Tibial nerve (tissue), 4 donors: ENCODE results near the gene MTCH1. TPM values are rescaled to one million over a fixed set of nuclear protein-coding genes. Genes with fewer than 3 reads are reported as not detected.
A peak's percentile ranks its signal among the peaks of the same experiment; 100 is the strongest.

Source experiments
- DNase-seq, 2 donors: peaks; one replicate each; pipeline ENCODE4 v3.0.0-alpha.2; 2019; ENCODE audit warnings: low spot score in 2 of 2
- H3K27ac ChIP-seq, 4 donors: fragments of 200-600 bp; sonication (generic) in 3 of 4; one replicate each; pipeline ENCODE4 v1.5.1; 2017 to 2019; ENCODE audit warnings: mild to moderate bottlenecking in 1 of 4
- H3K27me3 ChIP-seq, 2 donors: fragments of 200-600 bp; sonication (generic) in 1 of 2; one replicate each; pipeline versions ENCODE4 v1.5.1 to v1.6.0; 2017 to 2019
- H3K36me3 ChIP-seq, 3 donors: fragments of 200-600 bp; sonication (generic); one replicate each; pipeline ENCODE4 v1.5.1; 2018 to 2019
- H3K4me1 ChIP-seq, 4 donors: fragments of 200-600 bp; sonication (generic) in 3 of 4; one replicate each; pipeline ENCODE4 v1.5.1; 2017 to 2019
- H3K4me3 ChIP-seq, 4 donors: fragments of 200-600 bp; sonication (generic) in 3 of 4; one replicate each; pipeline ENCODE4 v1.5.1; 2017 to 2019; ENCODE audit warnings: mild to moderate bottlenecking in 1 of 4, moderate library complexity in 1 of 4
- H3K9me3 ChIP-seq, 4 donors: fragments of 200-600 bp; sonication (generic) in 3 of 4; one replicate each; pipeline ENCODE4 v1.5.1; 2017 to 2019
- CTCF ChIP-seq, 5 experiments: fragments of 200-600 bp in 3 of 5; fragments of 450-650 bp in 2 of 5; sonication (generic) in 3 of 5; IDR thresholded peaks; one replicate each; pipeline ENCODE4 v1.5.1; 2016 to 2019; ENCODE audit warnings: antibody characterized with exemption in 5 of 5, mild to moderate bottlenecking in 3 of 5, moderate library complexity in 2 of 5
- EP300 ChIP-seq, 2 donors: sonication (generic); formaldehyde crosslinking; IDR thresholded peaks; one replicate each; pipeline ENCODE4 v1.6.1; 2017; ENCODE audit warnings: antibody characterized with exemption in 2 of 2, mild to moderate bottlenecking in 1 of 2
- POLR2A ChIP-seq, 2 donors: fragments of 450-650 bp; IDR thresholded peaks; one replicate each; pipeline ENCODE4 v1.6.1; 2017; ENCODE audit warnings: antibody characterized with exemption in 2 of 2, mild to moderate bottlenecking in 2 of 2, moderate library complexity in 2 of 2
- WGBS, 2 donors: methylation state at CpG; one replicate each; pipeline ENCODE4 v1.1.5; 2018; 5-methylcytosine and 5-hydroxymethylcytosine counted together
- total RNA-seq, 4 donors: library from RNA; depleted of rRNA; stranded (reverse); fragments of >200 nt; gene quantifications; one replicate each; pipeline ENCODE4 v1.1.0, GENCODE V29; 2016

The MTCH1 gene
- total RNA-seq, 4 donors from 2014 or later, result 277 to 347 (median 301) TPM

- WGBS, 2 donors, result 72% methylated on average over 14 of the region's 14 CpGs
- no peak for DNase-seq
- peak overlapping the region in 2 of 4 donors; percentile 48 to 53 for H3K27ac ChIP-seq
Measured at GRCh38 chr6:36980876-36981619, 4.9 kb downstream of the MTCH1 start.

DNA sequence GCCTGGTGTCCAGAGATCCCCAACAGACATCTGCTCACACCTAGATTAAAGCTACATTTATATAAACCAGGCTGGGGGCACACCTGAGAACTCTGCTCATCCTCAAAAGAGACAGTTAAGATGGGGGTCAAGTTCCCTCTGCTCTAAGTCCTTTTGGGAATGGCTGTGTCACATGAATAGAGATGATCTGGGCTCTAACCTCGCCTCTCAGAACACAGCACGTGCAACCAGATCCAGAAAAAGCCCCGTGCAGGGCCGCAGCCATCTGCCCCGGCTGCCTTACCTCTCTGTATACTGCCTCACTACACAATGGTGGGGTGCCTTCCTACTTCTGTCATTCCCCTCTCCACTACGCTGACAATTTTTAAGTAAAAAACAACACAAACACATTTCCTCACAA lies 5.9 kb downstream of the MTCH1 start:
- no peaks in the 10 kb centered on the region for H3K27me3 ChIP-seq
- H3K9me3 ChIP-seq, result no peaks in the 10 kb centered on the region
- H3K36me3 ChIP-seq, result peaks cover 8 to 47% (median 19%) of the 10 kb centered on the region in 3 donors
- peaks cover 0 to 84% (median 24%) of the 10 kb centered on the region in 4 donors for H3K4me1 ChIP-seq
- no peak for TF ChIP-seq EP300 (IDR thresholded peaks at IDR 0.05)
- no peak for TF ChIP-seq CTCF (IDR thresholded peaks at IDR 0.05)
- no peak for TF ChIP-seq POLR2A (IDR thresholded peaks at IDR 0.05)
- no peak overlapping the region for H3K27ac ChIP-seq
- DNase-seq, result no peak
- no peak overlapping the region for H3K4me3 ChIP-seq
- 58 to 80% methylated on average over 6 of the region's 6 CpGs for WGBS, 2 donors

More at GRCh38 chr6:36980876-36981619, 4.9 kb downstream of the MTCH1 start:
- TF ChIP-seq CTCF (IDR thresholded peaks at IDR 0.05) (no peak), POLR2A (IDR thresholded peaks at IDR 0.05) (no peak), EP300 (IDR thresholded peaks at IDR 0.05) (no peak)
- H3K36me3 ChIP-seq, result peaks cover 3 to 38% (median 12%) of the 10 kb centered on the region in 3 donors
- peaks cover 0 to 78% (median 24%) of the 10 kb centered on the region in 4 donors for H3K4me1 ChIP-seq
- no peak overlapping the region for H3K4me3 ChIP-seq
- no peaks in the 10 kb centered on the region for H3K9me3 ChIP-seq
- no peaks in the 10 kb centered on the region for H3K27me3 ChIP-seq

DNA sequence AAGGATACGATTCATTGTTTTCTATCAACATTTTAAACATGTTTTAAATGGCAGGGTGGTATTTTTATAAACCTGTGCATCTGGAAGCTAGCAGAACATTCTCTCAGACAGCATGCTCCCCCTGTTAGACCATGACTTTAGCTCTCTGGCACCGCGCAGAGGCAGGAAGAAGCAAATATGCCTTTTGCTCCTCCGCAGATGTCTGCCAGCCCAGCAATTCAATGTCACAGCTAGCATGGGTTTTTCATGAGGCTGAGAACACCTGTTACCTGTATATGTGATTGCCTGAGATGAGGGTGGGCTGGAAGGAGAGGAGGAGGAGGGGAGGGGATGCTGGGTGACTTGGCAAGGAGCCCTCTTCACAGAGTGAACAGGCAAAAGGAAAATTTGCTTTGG lies 6.7 kb downstream of the MTCH1 start:
- peak overlapping the region in 1 of 4 donors; percentile 54 for H3K27ac ChIP-seq
- peak in 1 of 2 donors; percentile 60 for DNase-seq
- H3K4me3 ChIP-seq, result no peak overlapping the region
- H3K27me3 ChIP-seq, result no peaks in the 10 kb centered on the region
- no peak for TF ChIP-seq POLR2A (IDR thresholded peaks at IDR 0.05)
- peak; percentile 25 to 73 (median 62) for TF ChIP-seq CTCF (IDR thresholded peaks at IDR 0.05)
- TF ChIP-seq EP300 (IDR thresholded peaks at IDR 0.05), result peak in 1 of 2 donors; percentile 12
- 29 to 42% methylated on average over 4 of the region's 4 CpGs for WGBS, 2 donors
- H3K4me1 ChIP-seq, result peaks cover 0 to 79% (median 18%) of the 10 kb centered on the region in 4 donors
- H3K36me3 ChIP-seq, result peaks cover 12 to 55% (median 19%) of the 10 kb centered on the region in 3 donors
- H3K9me3 ChIP-seq, result no peaks in the 10 kb centered on the region

DNA sequence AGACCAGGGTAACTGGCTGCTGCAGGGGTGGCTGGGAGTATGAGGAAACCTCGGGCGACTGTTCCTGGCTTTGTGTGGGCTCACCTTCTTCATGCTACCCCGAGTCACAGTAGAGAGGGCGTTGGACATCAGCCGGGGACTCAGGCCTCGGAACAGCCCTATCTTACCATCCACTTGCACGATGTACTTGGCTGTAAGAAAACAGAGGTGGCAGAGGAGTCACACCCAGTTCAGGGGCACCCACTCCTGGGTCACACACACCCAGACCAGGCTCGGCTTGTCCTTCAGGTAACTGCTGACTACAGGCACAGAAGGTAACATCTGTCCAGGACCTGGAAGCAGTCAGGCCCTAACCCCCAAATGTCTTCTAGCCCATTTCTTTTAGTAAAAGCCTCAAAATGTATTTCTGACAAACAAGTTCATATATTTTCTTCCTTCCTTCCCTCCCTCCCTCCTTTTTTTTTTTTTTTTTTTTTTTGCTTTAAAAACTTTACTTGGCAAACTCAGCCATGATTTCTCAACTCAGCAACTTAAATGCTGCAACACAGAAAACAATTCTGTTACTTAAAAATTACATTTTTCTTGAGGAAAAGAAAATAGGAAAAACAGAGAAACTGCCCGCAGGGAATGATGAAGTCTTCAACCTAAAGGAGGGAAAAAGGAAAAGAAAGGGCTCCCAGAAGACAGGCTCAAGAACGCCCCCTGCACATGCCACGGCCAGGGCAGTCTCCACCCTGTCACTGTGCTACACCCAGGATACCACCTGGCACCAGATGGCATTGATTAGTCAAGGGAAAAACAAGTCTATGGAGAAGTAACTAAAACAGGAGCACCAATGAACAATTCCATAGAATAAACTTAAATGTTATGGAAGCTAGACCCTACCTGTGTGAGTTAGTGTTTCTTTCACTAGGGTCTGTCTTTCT lies 7.3 kb downstream of the MTCH1 start:
- peak overlapping the region in 1 of 4 donors; percentile 54 for H3K27ac ChIP-seq

More for the DNA sequence above, 7.3 kb downstream of the MTCH1 start:
- no peak for DNase-seq
- WGBS, 2 donors, result 70 to 81% methylated on average over 11 of the region's 11 CpGs
- Histone ChIP-seq H3K36me3 (peaks cover 12 to 62% (median 19%) of the 10 kb centered on the region in 3 donors), H3K4me3 (no peak overlapping the region), H3K9me3 (no peaks in the 10 kb centered on the region), H3K27me3 (no peaks in the 10 kb centered on the region), H3K4me1 (peaks cover 0 to 76% (median 13%) of the 10 kb centered on the region in 4 donors)
- no peak for TF ChIP-seq EP300 (IDR thresholded peaks at IDR 0.05)
- TF ChIP-seq CTCF (IDR thresholded peaks at IDR 0.05), result no peak
- no peak for TF ChIP-seq POLR2A (IDR thresholded peaks at IDR 0.05)
